Astrocyte of the cerebellum (primary cell): ENCODE data around the gene CDRT4.
A peak's percentile ranks its signal among the peaks of the same experiment; 100 is the strongest.

Experiments used
- DNase-seq: peaks from one replicate; pipeline ENCODE4 v3.0.0-alpha.2; 2011; ENCODE audit warnings: low read depth
- H3K4me3 ChIP-seq: 2 replicates; pipeline ENCODE4 v1.5.1; 2011; ENCODE audit warnings: mild to moderate bottlenecking, low read depth, low read length, moderate library complexity
- in situ Hi-C: cut with HindIII; loops from 2 replicates; pipeline ENCODE4 v1.10.0; 2017; ENCODE audit warnings: low sequenced_read_pairs
- TF ChIP-seq, protein P1 (sequence below): IDR thresholded peaks from 2 replicates; pipeline ENCODE4 v1.5.1; 2012; ENCODE audit warnings: low read length, low read depth, moderate library complexity, mild to moderate bottlenecking; ENCODE audit errors: missing control alignments

Gene CDRT4

DNA sequence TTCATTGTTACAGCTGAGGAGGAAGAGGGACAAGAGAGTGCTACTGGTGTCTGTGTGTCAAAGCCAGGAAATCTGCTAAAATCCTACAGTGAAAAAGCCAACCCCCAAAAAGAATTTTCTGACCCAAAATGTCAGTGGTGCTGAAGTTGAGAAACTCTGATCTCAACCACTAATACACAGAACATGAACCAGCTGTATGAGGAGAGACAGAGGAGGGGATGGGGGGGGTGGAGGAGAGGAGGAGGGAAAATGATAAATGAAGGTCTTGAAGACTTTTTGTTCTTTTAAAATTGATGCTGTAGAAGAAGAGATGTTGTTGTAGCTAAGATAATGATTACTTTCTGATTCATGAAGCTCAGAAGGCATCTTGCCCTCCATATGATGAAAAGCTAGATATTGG is 27.4 kb upstream of the CDRT4 start:
- TF ChIP-seq, protein P1, sequence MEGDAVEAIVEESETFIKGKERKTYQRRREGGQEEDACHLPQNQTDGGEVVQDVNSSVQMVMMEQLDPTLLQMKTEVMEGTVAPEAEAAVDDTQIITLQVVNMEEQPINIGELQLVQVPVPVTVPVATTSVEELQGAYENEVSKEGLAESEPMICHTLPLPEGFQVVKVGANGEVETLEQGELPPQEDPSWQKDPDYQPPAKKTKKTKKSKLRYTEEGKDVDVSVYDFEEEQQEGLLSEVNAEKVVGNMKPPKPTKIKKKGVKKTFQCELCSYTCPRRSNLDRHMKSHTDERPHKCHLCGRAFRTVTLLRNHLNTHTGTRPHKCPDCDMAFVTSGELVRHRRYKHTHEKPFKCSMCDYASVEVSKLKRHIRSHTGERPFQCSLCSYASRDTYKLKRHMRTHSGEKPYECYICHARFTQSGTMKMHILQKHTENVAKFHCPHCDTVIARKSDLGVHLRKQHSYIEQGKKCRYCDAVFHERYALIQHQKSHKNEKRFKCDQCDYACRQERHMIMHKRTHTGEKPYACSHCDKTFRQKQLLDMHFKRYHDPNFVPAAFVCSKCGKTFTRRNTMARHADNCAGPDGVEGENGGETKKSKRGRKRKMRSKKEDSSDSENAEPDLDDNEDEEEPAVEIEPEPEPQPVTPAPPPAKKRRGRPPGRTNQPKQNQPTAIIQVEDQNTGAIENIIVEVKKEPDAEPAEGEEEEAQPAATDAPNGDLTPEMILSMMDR, result no peak
- in situ Hi-C loops, result loop anchor here (5.0 to 25.0 kb wide), 2 partner anchors 68 to 233 kb away; partner anchors contain the start of gene PMP22
- no peak overlapping the region for H3K4me3 ChIP-seq
- DNase-seq, result no peak

DNA sequence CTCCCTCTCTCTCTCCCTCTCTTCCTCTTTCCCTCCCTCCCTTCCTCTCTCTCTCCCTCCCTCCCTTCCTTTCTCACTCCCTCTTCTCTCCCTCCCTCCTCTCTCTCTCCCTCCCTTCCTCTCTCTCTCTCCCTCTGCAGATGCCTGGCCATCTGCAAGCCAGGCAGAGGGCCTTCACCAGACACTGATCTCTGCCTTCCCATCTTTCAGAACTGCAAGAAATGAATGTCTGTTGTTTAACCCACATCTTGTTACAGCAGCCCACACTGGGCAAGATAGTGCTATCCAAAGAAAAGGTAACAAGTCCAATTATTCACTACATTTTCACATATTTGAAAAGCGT is 26.2 kb upstream of the CDRT4 start:
- in situ Hi-C loops, result loop anchor here (25.0 kb wide), 1 partner anchor 231 kb away; the partner anchor contains the start of gene PMP22
- no peak overlapping the region for H3K4me3 ChIP-seq
- TF ChIP-seq, protein P1, result no peak
- DNase-seq, result no peak

DNA sequence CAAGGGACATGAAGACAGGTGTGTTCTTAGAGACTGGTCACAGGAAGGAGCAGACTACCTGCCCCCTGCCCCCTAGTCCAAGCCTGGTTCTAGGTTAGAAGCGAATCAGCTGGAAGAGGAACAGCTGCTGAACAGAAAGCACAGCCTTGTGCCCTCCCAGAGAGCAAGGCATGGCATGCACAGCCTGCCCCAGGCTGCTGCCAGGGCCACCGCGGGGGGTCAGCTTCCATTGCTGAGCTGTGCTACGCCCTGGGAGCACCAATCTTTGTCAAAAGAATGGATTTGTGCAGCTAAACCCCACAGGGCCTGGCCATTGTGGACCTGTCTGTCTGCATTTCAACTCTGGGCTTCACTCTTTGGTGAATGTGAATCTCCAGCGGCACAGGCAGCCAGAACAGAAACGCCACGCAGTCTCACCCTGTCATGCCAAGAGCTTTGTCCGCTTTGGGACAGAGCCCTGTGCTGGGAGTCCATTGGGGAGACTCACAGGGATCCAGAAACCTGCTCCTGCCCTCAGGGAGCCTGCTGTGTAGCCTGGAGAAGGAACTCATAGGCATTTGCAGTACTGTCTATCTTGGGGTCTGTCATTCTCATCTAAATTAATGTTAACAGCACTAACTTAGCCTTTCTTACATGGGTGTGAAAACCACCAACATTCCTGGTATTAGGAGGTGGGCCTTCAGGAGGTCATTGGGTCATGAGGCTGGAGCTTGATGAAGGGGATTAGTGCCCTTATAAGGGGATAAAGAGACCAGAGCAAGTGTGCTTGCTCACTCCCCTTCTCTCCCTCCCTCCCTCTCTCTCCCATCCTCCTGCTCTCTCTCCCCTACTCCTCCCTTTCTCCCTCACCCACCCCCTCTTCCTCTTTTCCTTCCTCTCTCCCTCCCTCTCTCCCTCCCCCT is 25.6 kb upstream of the CDRT4 start:
- TF ChIP-seq, protein P1, result no peak
- H3K4me3 ChIP-seq, result no peak overlapping the region
- in situ Hi-C loops, result loop anchor here (25.0 kb wide), 1 partner anchor 231 kb away; the partner anchor contains the start of gene PMP22
- no peak for DNase-seq

DNA sequence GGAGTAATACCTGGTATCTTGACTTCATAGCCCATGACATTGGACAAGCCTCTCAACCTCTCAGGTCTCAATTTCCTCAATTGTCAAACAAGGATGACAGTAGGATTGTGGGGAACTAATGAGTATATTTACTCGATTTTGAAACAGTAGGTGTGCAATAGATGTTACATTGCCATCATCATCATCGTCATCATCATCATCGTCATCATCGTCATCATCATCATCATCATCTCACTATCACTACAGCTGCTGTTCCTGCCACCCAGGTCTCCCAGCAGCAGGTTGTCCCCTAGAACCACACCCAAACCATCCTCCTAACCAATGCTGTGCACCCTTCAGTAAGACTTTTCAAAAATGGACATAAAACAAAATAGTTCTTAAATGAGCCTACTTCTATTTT is 24.8 kb upstream of the CDRT4 start:
- H3K4me3 ChIP-seq, result no peak overlapping the region
- TF ChIP-seq, protein P1, result no peak
- DNase-seq, result no peak
- in situ Hi-C loops, result loop anchor here (25.0 kb wide), 1 partner anchor 230 kb away; the partner anchor contains the start of gene PMP22

DNA sequence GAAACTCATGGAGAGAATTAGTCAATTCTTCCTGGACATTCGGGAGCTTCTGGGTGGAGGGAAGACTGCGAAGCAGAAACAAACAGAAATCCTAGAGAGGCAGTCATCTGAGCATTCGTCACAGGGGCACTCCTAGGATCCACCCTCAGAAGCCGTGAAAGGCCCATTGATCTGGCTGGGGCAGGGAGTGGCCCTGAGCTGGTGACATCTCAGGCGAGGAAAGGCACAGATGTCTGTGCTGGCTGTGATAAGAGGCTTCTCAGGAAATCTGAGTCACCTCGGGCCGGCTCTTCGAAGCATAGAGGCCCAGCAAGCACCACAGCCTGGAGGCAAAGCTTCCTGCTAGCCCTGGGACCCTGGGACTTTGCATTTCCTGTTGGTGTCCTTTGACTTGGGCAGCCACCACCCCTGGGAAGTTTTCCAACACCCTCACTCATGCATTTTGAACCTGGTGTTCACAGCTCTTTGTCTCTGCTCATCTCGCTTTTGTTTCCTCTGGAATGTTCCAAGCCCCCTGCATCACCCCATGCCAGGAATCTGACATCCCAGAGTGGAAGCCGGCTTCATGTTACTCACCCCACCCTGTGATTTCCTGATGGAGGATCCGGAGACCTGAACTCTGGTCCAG is 23.3 kb upstream of the CDRT4 start:
- H3K4me3 ChIP-seq, result no peak overlapping the region
- peak; percentile 9 for DNase-seq
- in situ Hi-C loops, result loop anchor here (25.0 kb wide), 1 partner anchor 228 kb away; the partner anchor contains the start of gene PMP22
- TF ChIP-seq, protein P1, result no peak

DNA sequence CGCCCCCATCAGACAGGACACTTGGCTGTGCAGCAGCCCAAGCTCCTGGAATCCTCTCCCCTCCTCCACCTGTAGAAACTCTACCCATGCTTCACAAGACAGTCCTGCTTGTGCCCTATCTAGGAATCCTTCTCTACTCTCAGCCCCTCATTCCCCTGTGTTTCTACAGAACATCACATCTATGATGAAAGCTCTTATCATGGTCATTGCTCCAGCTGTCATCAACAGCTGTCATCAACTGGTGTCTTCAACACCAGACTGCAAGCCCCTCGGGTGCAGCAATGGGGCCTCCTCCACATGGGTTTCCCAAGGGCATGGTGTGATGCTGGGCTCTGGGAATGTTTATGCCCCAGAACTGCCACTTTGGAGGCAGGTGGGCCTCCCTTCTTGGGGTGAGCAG is 21.1 kb upstream of the CDRT4 start:
- TF ChIP-seq, protein P1, result no peak
- no peak for DNase-seq
- no peak overlapping the region for H3K4me3 ChIP-seq
- in situ Hi-C loops, result loop anchor here (25.0 kb wide), 1 partner anchor 226 kb away; the partner anchor contains the start of gene PMP22
